HG03196 (cell line): Measurements from ENCODE around the gene HS3ST3B1.

Experiments
- ATAC-seq: cut with Tn5 transposase; IDR thresholded peaks from one replicate; pipeline ENCODE4 v1.9.1; 2021; ENCODE audit not compliant: unreplicated experiment

The HS3ST3B1 gene

DNA sequence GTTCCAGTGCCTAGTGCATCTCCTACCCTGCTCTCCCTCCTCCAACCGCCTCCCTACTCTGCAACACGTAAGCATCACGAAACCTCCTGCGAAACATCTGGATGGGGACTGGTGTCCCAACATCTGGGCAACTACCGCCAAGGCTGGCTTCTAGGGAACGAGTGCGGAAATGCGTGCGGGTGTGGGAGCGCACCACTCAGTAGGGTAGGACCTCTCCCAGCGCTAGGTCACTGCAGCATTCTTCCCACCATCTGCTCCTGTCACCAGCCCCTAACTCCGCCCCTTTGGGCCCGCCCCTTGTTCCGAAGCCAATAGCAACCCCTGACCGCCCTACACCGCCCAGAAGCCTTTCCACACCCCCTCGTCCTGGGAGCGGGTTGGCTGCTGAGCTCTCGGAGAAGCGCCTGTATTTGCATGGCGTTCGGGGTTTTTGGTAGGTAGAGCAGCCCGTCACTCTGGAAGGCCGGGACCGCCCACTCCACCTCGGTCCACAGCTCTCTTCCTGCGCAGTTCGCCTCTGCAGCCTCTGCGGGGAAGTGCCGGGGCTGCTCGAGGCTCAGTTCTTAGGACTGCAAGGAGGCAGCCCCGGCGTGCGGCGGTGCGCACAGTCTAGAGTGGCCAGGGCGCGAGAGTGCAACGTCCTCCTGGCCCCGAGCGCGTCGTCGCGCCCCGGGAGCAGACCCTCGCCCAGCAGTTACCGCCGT, at the start of gene HS3ST3B1:
Gene HS3ST3B1 (plus strand): TSS at position 507 of the 704 bp plus-strand sequence. CDS start 438 bp downstream, outside the sequence.
- peak; percentile 85 for ATAC-seq

DNA sequence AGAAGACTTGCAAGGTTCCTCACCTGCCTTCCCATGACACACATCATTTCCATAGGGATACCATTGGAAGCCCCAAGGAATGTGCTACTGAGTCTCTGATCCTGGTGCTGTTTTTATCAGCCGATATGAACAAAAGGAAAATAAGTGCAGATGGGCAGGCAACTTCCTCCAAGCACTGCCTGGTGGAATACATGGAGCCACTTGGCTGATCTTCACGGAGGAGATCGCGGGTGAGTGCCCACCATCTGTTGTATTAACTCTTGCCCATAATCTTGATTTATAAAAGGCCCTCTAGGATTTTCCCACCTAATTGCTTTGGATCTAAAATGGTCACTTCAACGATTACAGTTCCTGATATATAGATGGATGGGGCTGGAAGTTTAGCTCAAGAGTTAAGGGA, 39.5 kb upstream of the HS3ST3B1 start:
- no peak for ATAC-seq

DNA sequence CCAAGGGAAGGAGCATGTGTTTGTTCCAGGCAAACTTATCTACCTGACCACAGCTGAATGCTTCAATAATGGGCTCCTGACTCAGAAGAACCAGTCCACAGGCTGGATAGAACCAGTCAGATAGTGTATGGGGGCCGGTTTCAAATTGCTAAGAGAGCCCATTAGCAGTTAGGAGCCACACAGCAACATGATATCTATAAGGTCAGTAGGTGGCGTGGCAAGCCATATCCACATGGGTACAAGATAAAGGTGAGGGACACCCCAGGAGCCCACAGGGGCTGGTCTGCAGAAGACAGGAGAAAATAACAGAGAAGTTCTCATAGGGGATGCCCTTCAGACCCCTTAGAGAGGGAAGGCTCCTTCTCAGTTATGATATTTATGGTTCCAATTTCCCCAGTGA, 32.6 kb upstream of the HS3ST3B1 start:
- no peak for ATAC-seq

DNA sequence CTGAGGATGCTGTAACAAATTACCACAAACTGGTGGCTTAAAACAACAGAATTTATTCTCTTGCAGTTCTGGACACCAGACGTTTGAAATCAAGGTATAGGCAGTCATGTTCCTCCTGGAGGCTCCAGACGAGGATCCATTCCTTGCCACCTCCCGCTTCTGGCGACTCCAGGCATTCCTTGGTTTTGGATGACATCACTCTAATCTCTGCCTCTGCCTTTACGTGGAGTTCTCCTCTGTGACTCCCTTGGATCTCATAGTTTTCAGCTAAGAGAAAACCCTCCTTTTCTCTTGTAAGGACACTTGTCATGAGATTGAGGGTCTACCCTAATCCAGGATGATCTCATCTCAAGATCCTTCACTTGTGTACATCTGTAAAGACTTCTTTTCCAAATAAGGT, 31.4 kb upstream of the HS3ST3B1 start:
- no peak for ATAC-seq

DNA sequence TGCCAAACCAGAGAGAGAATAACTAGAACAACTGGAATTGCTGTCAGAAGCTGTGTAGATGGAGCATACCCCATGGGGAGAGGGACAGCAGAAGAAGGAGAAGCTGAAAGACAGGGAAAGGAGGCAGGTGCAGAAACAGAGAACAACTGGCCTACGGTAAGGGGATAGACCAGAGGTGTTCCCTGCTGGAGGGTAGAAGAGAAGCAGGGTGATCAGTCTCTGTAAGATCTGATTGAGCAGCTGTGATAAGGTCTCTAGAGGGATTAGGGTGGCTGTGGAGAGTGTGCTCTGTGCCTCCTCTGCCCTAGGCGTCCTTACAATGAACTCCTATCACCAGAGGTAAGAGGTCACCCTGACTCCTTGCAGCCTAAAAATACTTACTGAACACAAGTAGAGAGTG, 30.4 kb upstream of the HS3ST3B1 start:
- no peak for ATAC-seq

DNA sequence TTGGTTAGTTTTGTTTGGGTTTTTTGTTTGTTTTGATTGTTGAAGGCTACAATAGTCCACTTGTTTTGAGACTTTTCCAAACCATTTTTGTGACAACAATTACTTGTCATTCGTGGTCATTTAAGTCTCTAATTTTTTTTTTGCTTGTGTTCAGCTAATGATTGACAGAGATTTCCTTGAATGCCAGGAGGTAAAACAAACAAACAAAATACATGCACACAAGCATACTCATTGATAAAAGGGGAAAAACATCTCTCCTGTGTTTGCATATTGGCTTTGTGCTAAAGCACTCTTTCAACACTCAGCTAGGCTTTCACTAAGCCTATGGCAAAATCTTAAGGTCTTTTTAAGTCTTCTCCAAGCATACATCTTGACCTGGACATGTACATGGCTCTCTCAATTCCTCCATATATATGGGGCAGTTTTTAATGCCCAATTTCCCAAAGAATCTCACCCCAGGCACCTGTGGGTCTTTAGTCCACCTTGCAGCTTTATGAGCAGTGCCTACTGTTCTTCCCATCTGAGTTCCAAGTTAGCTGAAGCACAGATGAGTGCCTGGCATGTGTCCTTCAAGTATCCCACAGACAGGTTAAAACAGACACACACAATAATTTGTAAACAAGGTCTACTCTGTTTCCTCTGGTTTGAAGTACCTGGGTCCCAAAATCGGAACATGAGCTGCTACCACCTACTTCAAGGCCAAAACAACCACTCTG, 24.2 kb upstream of the HS3ST3B1 start:
- no peak for ATAC-seq

DNA sequence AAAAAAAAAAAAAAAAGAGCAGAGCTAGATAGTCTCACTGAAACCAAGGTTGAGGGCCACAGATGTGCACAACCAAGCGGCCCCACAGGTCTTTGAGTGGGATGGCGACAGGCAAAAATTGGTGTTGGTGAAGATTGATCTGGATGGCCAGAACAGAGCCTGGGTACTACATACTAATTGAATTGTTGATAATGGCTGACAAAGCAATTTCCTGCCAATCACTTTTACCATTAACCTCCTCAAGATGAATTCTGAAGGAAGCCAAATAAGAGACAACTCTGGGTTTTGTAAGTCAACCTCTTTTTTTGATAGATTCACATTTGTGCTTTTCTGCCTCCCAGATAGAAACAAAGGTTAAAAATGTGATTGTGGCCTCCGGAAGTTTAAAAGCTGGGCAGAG, 19.4 kb upstream of the HS3ST3B1 start:
- ATAC-seq: no peak

DNA sequence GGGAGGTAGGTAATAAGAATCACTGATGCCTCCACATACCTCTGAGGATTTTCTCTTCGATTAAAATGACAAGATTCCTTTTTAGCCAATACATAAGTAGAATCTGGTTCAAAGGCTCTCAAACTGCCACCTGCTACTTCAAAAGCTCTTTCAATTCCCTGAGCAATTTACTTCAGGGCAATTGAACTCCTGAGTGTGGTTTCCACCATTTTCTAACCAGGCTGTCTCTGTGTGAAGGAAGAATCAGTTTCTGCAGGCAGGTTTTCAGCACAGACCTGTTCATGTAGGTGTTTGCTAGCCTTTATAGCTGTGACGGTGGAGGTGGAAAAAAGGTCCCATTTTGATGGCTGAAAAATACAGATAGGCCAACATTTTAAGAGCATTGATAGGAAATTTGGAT, 18.2 kb upstream of the HS3ST3B1 start:
- ATAC-seq: no peak

DNA sequence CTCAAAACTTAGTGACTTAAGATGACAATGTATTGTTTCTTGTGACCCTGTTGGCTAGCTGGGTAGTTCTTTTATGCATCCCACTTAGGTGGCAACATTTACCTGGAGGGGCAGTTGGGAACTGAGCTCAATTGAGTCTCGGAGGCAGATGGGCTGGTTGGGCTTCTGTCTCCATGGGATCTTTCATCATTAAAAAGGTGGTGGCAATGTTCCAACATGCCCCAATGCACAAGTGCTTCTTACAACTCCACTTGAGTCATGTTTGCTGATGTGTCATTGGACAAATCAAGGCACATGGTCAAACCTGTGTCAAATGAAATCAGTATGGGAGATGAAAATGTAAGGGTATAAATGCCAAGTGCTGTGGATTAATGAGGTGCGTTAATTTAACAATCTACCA, 11.7 kb upstream of the HS3ST3B1 start:
- no peak for ATAC-seq

DNA sequence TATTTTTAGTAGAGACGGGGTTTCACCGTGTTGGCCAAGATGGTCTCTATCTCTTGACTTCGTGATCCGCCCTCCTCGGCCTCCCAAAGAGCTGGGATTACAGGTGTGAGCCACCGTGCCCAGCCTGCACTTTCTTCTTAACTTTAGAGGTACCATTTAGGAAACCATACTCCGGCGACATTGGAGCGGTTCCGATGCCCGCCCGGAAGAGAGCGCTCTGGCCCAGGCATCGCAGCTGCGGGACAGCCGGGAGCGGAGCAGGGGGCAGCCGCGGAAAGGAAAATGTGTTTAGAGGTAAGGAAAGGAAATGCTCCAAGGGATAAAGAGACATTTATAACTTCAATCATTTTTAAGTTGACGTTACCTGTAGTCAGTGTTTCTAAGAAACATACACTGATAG, 6.0 kb upstream of the HS3ST3B1 start:
- no peak for ATAC-seq

DNA sequence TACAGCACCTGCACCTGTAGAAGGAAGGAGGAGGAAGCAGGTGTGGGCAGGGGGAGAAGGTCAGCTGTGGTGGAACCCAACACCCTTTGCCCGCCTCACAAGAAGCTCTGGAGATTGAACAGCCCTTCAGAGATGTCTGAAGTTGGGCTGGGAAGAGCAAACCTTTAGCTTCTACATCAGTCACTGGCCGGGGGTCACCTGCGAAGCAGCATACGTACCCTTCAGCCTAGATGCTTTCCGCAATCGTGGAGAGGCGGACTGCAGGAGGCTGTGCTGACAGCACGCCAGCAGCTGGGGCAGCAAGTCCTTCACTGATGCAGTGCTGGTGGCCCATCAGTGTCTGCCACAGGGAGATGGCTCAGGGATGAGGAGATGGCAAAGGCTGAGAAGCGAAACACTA, 5.2 kb upstream of the HS3ST3B1 start:
- no peak for ATAC-seq

DNA sequence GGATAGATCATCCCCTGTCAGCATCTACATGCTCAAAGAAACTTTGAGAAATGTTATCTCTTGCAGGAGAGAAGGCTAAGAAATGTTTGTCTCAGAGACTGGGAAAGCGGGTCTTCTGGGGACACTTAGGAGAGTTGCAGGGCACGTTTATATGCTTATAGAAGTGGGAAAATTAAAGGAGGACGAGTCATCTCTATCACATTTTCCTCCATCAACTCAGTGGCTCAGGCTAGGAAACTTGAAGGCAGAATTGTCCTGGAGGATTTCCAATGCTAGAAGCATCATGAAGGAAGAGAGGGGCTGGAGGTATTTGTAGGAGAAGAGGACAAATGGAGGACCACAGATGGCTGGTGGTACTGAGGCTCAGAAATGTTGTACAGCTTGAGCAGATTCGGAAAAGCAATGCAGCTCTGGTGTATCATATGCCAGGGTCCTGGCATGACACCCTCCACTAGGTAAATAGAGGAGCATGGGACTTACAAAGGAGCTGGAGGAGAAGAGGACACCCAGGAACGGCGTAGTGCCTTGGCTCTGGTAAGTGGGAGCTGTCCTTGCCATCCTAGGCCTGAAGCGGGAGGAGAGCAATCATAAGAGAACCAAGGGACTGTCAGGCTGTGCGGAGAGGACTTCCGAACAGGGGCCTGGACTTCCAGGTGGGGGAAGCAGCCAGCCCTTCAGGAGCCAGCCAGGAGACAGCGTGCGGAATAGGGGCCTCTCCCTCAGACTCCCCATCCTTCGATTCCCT, 4.5 kb upstream of the HS3ST3B1 start:
- ATAC-seq: no peak

DNA sequence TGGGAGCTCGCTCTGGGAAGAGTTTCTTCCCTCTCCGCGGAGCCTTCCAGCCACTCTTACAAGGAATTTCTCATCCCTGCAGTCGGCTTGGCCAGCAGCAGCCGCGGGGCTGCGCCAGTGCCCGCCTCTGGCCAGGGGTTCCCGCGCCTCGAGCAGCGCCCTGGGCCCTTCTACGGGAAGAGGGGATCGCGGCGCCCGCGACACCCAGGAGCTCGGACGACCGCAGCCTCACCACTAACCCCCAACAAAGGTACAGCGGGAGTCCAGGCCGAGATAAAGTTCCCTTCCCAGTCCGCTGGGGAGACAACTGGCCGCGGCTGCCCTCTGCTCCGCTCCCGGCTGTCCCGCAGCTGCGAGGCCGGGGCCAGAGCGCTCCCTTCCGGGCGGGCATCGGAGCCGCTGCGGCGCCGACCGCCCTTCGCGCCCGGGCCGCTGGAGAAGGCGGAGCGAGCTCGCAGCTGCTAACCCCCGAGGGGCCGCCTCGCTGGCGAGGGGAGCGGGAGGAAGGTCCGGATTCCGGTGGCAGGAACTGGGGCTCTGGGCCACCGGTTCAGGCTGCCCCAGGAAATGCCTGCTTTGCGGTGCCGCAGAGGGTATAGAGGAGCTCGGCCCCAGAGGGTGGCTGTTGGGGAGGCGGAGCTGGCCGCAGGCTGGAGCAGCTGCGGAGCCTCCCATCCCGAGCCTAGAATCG, 3.6 kb upstream of the HS3ST3B1 start:
- no peak for ATAC-seq

DNA sequence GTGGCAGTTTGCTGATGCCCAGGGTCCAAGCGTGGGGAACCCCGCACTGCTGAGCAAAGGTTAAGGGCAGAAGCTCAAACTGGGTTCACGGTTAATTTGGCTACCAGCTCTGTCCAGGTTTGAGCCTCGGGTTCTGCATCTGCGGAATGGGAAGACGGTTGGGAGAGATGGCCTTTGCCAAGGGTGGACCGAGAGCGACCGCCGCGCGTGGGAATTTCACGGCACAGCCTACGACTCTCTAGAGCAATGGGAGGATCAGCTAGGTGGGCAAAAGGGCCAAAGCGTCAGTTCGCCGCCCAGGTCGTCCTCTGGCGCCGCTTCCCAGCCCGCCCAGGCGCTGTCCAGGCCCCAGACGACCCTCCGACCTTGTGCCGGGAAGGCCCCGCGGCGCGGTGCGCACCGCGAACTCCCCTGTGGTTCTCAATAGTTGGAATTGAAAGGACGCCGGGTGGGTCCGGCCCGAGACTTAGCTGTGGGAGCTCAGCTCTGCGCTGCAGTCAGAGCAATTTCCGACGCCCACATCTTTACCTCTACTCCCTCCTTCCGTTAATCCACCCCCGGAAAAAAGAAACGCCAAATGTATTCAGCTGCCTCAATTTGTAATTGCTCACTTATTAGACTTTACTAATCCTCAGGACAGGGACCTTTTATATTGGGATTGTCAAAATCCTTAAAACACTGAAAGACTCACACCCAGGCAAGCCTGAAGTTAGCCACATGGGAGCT, 2.5 kb upstream of the HS3ST3B1 start:
- ATAC-seq: no peak

DNA sequence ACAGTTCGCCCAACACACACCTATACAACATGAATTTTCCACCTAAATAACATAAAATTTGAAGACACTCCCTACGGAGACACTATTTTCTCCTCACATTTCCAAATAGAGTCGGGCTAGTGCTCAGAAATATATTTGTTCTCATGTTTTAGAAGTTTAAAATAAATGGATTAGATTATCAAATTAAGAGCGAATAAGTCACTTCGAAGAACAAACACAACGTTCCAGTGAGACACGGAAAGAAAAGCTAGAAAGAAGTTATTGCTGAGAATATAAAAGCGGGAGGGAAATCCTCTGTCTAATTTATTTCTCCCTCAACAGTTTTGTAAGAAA, 2.0 kb upstream of the HS3ST3B1 start:
- no peak for ATAC-seq

DNA sequence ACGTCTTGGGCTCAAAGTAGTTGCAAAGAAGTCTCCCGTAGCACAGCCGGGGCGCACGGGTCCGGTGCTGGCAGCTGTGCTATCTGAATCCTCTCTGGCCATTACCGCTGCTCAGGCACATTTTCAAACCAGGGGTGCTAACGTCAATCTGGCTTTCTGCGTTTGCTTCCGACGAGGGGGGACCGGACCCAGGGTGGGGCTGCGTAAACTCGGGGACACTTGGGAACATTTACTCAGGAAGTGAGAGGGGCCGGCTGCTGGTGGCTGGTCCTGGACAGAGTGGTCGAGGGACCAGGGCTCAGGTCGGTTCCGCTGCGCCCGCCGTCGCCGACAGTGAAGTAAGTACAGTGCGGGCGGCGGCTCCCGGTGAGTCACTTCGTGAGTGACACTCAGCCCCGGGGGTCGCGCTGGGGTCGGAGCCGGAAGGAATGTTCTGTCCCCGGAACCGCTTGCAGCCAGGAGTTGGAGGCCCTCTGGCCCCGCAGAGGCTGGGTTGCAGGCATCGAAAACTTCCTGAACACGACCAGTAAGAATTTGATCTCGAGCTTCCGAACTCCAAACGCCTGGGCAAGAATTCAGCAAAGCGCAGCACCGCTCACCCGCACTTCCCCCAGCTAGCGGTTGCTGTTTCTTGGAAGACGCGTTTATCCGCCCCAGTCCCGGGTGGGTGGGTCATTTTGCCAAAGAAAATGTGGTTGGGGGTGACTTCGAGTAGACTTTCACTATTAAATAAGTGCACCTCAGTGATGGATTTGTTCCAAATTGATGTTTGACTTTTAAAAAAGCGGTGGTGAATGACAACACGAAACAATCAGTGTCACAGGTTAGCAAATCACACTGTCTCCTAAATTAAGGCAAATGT, 1.4 kb upstream of the HS3ST3B1 start:
- no peak for ATAC-seq

DNA sequence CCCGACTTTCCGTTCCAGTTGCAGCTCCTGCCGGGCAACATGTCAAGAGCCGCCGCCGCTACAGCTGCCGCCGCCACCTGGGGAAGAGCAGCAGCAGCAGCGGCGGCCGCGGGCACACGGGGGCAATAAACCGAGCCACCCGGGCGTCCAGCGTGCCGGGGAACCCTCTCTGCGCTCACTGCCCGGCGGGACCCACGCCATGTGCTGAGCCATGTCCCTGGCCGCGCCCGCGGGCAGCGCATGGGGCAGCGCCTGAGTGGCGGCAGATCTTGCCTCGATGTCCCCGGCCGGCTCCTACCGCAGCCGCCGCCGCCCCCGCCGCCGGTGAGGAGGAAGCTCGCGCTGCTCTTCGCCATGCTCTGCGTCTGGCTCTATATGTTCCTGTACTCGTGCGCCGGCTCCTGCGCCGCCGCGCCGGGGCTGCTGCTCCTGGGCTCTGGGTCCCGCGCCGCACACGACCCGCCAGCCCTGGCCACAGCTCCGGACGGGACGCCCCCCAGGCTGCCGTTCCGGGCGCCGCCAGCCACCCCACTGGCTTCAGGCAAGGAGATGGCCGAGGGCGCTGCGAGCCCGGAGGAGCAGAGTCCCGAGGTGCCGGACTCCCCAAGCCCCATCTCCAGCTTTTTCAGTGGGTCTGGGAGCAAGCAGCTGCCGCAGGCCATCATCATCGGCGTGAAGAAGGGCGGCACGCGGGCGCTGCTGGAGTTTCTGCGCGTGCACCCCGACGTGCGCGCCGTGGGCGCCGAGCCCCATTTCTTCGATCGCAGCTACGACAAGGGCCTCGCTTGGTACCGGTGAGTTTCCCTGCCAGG, 604 bp downstream of the HS3ST3B1 start:
- ATAC-seq: peak; percentile 7

DNA sequence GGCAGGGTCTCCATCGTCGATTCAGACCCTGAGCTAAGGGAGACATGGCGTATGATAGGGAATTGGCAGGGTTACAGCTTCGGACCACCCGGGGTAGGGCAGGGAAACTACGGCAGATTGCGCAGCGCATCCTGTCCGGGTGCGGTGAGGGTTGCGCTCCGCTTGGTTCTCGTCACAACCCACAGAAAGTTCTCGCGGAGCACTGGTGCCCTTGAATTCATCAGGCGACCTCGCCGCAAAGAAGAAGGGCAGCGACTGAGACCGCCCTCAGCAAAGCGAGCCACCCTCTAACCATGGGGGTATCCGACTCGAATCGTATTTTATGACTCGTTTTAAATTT, 1.2 kb downstream of the HS3ST3B1 start:
- no peak for ATAC-seq

DNA sequence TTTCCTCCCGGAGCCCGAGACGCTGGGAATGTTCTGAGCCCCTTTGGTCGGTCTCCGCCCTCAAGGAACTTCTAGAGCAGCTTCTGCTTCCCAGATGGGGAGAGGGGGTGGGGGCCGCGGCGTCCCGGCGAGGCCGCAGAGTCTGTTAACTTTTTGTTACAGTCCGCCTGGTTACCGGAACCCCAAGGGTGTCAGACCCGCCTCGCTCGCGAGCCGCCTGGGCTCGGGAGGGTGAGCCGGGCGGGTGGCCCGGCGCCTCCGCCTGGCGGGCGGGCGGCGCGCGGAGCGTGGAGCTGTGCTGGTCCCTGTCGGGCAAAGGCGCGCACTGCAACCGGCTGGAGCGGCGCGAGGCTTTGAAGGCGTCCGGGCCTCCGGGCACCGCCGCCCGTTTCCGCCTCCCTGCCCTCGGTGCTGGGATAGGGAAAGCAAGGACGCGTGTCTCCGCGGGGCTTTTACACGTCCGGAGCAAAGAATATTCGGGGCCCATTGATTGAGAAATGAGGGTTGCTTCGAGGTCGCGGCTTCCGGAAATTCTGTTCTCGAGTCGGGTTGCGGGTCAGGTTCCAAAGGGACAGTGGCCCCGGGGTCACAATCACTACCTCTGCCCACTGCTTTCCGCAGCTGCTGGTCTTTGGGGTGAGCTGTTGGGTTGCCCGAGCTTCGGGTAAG, 1.7 kb downstream of the HS3ST3B1 start:
- ATAC-seq: peak; percentile 42
